ENCODE measurements around the gene CEP192.

Gene CEP192

GRCh38 chr18:13136904-13137669 is 145.9 kb downstream of the CEP192 start:
- in situ Hi-C loops (cut with HindIII; ENCODE audit: low sequenced_read_pairs), result no loop called here

- in situ Hi-C loops (cut with HindIII; ENCODE audit: low sequenced_read_pairs), result no loop called here
These were observed 146.7 kb downstream of the CEP192 start for GRCh38 chr18:13137670-13138419.

- in situ Hi-C loops (cut with HindIII; ENCODE audit: low sequenced_read_pairs), result no loop called here
These were observed 147.4 kb downstream of the CEP192 start for GRCh38 chr18:13138420-13139139.

- in situ Hi-C loops (cut with HindIII; ENCODE audit: low sequenced_read_pairs), result no loop called here
These were observed 148.8 kb downstream of the CEP192 start for GRCh38 chr18:13139885-13140450.

GRCh38 chr18:13141209-13141608 is 150.0 kb downstream of the CEP192 start:
- in situ Hi-C loops (cut with HindIII; ENCODE audit: low sequenced_read_pairs), result no loop called here

- in situ Hi-C loops (cut with HindIII; ENCODE audit: low sequenced_read_pairs), result no loop called here
These were observed 154.6 kb downstream of the CEP192 start for GRCh38 chr18:13145636-13146190.

GRCh38 chr18:13147130-13147529 is 156.0 kb downstream of the CEP192 start:
- in situ Hi-C loops (cut with HindIII; ENCODE audit: low sequenced_read_pairs), result no loop called here

- in situ Hi-C loops (cut with HindIII; ENCODE audit: low sequenced_read_pairs), result no loop called here
These were observed 160.5 kb downstream of the CEP192 start for GRCh38 chr18:13151656-13152055.

GRCh38 chr18:13158428-13158827 is 167.3 kb downstream of the CEP192 start:
- in situ Hi-C loops (cut with HindIII; ENCODE audit: low sequenced_read_pairs), result no loop called here

- in situ Hi-C loops (cut with HindIII; ENCODE audit: low sequenced_read_pairs), result no loop called here
These were observed 168.4 kb downstream of the CEP192 start for GRCh38 chr18:13159579-13159978.

- in situ Hi-C loops (cut with HindIII; ENCODE audit: low sequenced_read_pairs), result no loop called here
These were observed 170.2 kb downstream of the CEP192 start for GRCh38 chr18:13161276-13161899.

- in situ Hi-C loops (cut with HindIII; ENCODE audit: low sequenced_read_pairs), result no loop called here
These were observed 172.2 kb downstream of the CEP192 start for GRCh38 chr18:13163167-13163927.

- in situ Hi-C loops (cut with HindIII; ENCODE audit: low sequenced_read_pairs), result no loop called here
These were observed 173.2 kb downstream of the CEP192 start for GRCh38 chr18:13164406-13164805.

- in situ Hi-C loops (cut with HindIII; ENCODE audit: low sequenced_read_pairs), result no loop called here
These were observed 174.7 kb downstream of the CEP192 start for GRCh38 chr18:13165636-13166423.

GRCh38 chr18:13173578-13174145 is 182.5 kb downstream of the CEP192 start:
- in situ Hi-C loops (cut with HindIII; ENCODE audit: low sequenced_read_pairs), result no loop called here

Data from DLD1 (cell line).